ENCODE results near the gene HLCS.

GRCh38 chr21:36913247-36914169 lies 53.0 kb downstream of the HLCS start:
- no peak for TF ChIP-seq POLR2A (IDR thresholded peaks at IDR 0.05)
- TF ChIP-seq CTCF (IDR thresholded peaks at IDR 0.05), result no peak
- TF ChIP-seq EP300 (IDR thresholded peaks at IDR 0.05), result no peak
- TF ChIP-seq POLR2AphosphoS5 (IDR thresholded peaks at IDR 0.05), result no peak

Data from sigmoid colon (tissue), 4 donors.